Panc1 (cell line): ENCODE results near the gene TRIM66. TPM values are rescaled to one million over a fixed set of nuclear protein-coding genes. Genes with fewer than 3 reads are reported as not detected.

Source experiments
- ATAC-seq: fragments of 200-7000 bp; cut with Tn5 transposase; 2 replicates; pipeline ENCODE4 v1.9.1; 2020; ENCODE audit warnings: mild to moderate bottlenecking, moderate library complexity
- BruUV-seq: library from RNA; stranded (reverse); fragments of 400-500 nt; replicated peaks from 2 replicates; lab custom pipeline; 2021; lab: Mats Ljungman, UMichigan
- CTCF ChIA-PET: fragments of 300-600 bp; sonication (Branson Sonifier 250); formaldehyde crosslinking; loops from one replicate; lab custom pipeline; 2022; ENCODE audit warnings: antibody characterized with exemption; lab: Charles Lee
- POLR2A ChIA-PET: fragments of 300-600 bp; sonication (Branson Sonifier 250); formaldehyde crosslinking; loops from one replicate; lab custom pipeline; 2022; ENCODE audit warnings: antibody characterized with exemption; lab: Charles Lee
- DNase-seq: peaks from one replicate; pipeline ENCODE4 v3.0.0-alpha.2; 2010; ENCODE audit warnings: low read depth, low spot score
- H3K27ac ChIP-seq: 2 replicates; pipeline ENCODE4 v1.5.1; 2011; ENCODE audit warnings: mild to moderate bottlenecking, low read length, inconsistent platforms
- H3K27me3 ChIP-seq: fragments of 200-500 bp; sonication (Bioruptor generic); 2 replicates; pipeline ENCODE4 v1.6.0; 2014; ENCODE audit warnings: low read length, inconsistent platforms; ENCODE audit not compliant: control insufficient read depth, insufficient read depth
- H3K36me3 ChIP-seq: fragments of 200-500 bp; sonication (Bioruptor generic); 2 replicates; pipeline ENCODE4 v1.5.1; 2014; ENCODE audit warnings: inconsistent platforms, mild to moderate bottlenecking, low read length, moderate library complexity; ENCODE audit not compliant: control insufficient read depth, insufficient read depth
- H3K4me1 ChIP-seq: 2 replicates; pipeline ENCODE4 v1.5.1; 2011; ENCODE audit warnings: inconsistent platforms, mild to moderate bottlenecking, low read length, moderate library complexity; ENCODE audit not compliant: control insufficient read depth, insufficient read depth
- H3K4me3 ChIP-seq, 2 experiments: 2 replicates each; pipeline ENCODE4 v1.5.1; 2011 to 2012; ENCODE audit warnings: low read depth in 2 of 2, low read length in 2 of 2, mild to moderate bottlenecking in 2 of 2, inconsistent platforms in 1 of 2, moderate library complexity in 1 of 2
- H3K9me3 ChIP-seq: fragments of 200-500 bp; sonication (Bioruptor generic); 2 replicates; pipeline ENCODE4 v1.5.1; 2014; ENCODE audit warnings: low read depth, mild to moderate bottlenecking, inconsistent platforms, low read length, moderate library complexity; ENCODE audit not compliant: control insufficient read depth, insufficient read depth
- CTCF ChIP-seq: fragments of 450-650 bp; IDR thresholded peaks from 2 replicates; pipeline ENCODE4 v1.5.1; 2017; ENCODE audit warnings: mild to moderate bottlenecking
- POLR2AphosphoS5 ChIP-seq: IDR thresholded peaks from 2 replicates; pipeline ENCODE4 v1.6.1; 2012; ENCODE audit warnings: mild to moderate bottlenecking, low read depth, low read length, moderate library complexity
- REST ChIP-seq, 2 experiments: IDR thresholded peaks; 2 replicates each; pipeline ENCODE4 v1.6.1; 2011 to 2012; ENCODE audit warnings: low read depth in 2 of 2, control low read depth in 1 of 2, low read length in 1 of 2, mild to moderate bottlenecking in 1 of 2, moderate library complexity in 1 of 2; ENCODE audit not compliant: insufficient read depth in 1 of 2
- SIN3A ChIP-seq: IDR thresholded peaks from 2 replicates; pipeline ENCODE4 v1.6.1; 2012; ENCODE audit warnings: low read depth, mild to moderate bottlenecking, low read length, moderate library complexity, borderline replicate concordance; ENCODE audit not compliant: insufficient read depth
- TCF7L2 ChIP-seq: IDR thresholded peaks from 2 replicates; pipeline ENCODE4 v1.6.1; 2011; ENCODE audit warnings: mild to moderate bottlenecking, low read depth, low read length, inconsistent platforms
- in situ Hi-C: cut with HindIII; loops from 2 replicates; pipeline ENCODE4 v1.10.0; 2016; ENCODE audit warnings: low sequenced_read_pairs, low pct_unique_long_range_greater_than_20kb
- intact Hi-C: fragments of 100-400 bp; cut with micrococcal nuclease; formaldehyde crosslinking; loops from one replicate; pipeline ENCODE4 v1.10.0; 2022; ENCODE audit not compliant: unreplicated experiment
- total RNA-seq: library from RNA; stranded (reverse); gene quantifications from one replicate; pipeline ENCODE4 v1.2.1, GENCODE V29; 2021; ENCODE audit not compliant: unreplicated experiment

Gene TRIM66
- total RNA-seq, 1 experiment from 2014 or later = 30.4 TPM

GRCh38 chr11:8721609-8722500 is 39.4 kb upstream of the TRIM66 start:
- no TSS peak for BruUV-seq
- ATAC-seq (no peak), DNase-seq (no peak)
- Histone ChIP-seq H3K4me1 (peaks cover 26% of the 10 kb centered on the region), H3K27me3 (no peaks in the 10 kb centered on the region), H3K9me3 (no peaks in the 10 kb centered on the region), H3K4me3 (no peak overlapping the region), H3K36me3 (no peaks in the 10 kb centered on the region; the same call in 1 of the 2 replicates), H3K27ac (no peak overlapping the region)
- ChIA-PET CTCF (no interaction called here), POLR2A (interaction anchor here (0.5 kb wide), 2 partner anchors 255 to 851 kb away, joined by 3 to 4 read pairs; partner anchors contain the start of gene WEE1)
- intact Hi-C loops = no loop called here
- TF ChIP-seq TCF7L2 (no peak), REST (IDR thresholded peaks at IDR 0.05; ENCODE audit: insufficient read depth in 1 of 2, low read depth in 2 of 2, low read length in 1 of 2) (no peak), SIN3A (no peak), CTCF (no peak), POLR2AphosphoS5 (no peak)
- in situ Hi-C loops = no loop called here

- ChIA-PET CTCF (no interaction called here), POLR2A (interaction anchor here (0.5 kb wide), 3 partner anchors 149 to 852 kb away, joined by 3 to 4 read pairs (median 3); partner anchors contain the start of gene WEE1)
- intact Hi-C loops (no loop called here), in situ Hi-C loops (no loop called here)
- H3K36me3 ChIP-seq = no peaks in the 10 kb centered on the region; the same call in 1 of the 2 replicates
- DNase-seq (no peak), ATAC-seq (no peak)
- no peak overlapping the region for H3K4me3 ChIP-seq
- peaks cover 26% of the 10 kb centered on the region for H3K4me1 ChIP-seq
- no peak overlapping the region for H3K27ac ChIP-seq
- TF ChIP-seq TCF7L2 (no peak), REST (IDR thresholded peaks at IDR 0.05; ENCODE audit: insufficient read depth in 1 of 2, low read depth in 2 of 2, low read length in 1 of 2) (no peak), SIN3A (no peak), POLR2AphosphoS5 (no peak), CTCF (no peak)
- H3K27me3 ChIP-seq = no peaks in the 10 kb centered on the region
- no TSS peak for BruUV-seq
- no peaks in the 10 kb centered on the region for H3K9me3 ChIP-seq
Observed at GRCh38 chr11:8720868-8721608, 38.6 kb upstream of the TRIM66 start.
